ENCODE data around the gene TXNRD3.

Gene TXNRD3

GRCh38 chr3:126573492-126574117, 81.3 kb downstream of the TXNRD3 start:
- no peak overlapping the region for H3K4me3 ChIP-seq (replicated peaks; ENCODE audit: low read depth, low read length)
- TF ChIP-seq CTCF (IDR thresholded peaks at IDR 0.05; ENCODE audit: low read depth, low read length, missing control alignments) = no peak
- DNase-seq (ENCODE audit: extremely low read depth, low read depth) = no peak

- no peak for DNase-seq (ENCODE audit: extremely low read depth, low read depth)
- no peak for TF ChIP-seq CTCF (IDR thresholded peaks at IDR 0.05; ENCODE audit: low read depth, low read length, missing control alignments)
- no peak overlapping the region for H3K4me3 ChIP-seq (replicated peaks; ENCODE audit: low read depth, low read length)
Measured at GRCh38 chr3:126571078-126571477, 83.8 kb downstream of the TXNRD3 start.

- H3K4me3 ChIP-seq (replicated peaks; ENCODE audit: low read depth, low read length) = no peak overlapping the region
- no peak for TF ChIP-seq CTCF (IDR thresholded peaks at IDR 0.05; ENCODE audit: low read depth, low read length, missing control alignments)
- DNase-seq (ENCODE audit: extremely low read depth, low read depth) = no peak
Measured at GRCh38 chr3:126570103-126570541, 84.8 kb downstream of the TXNRD3 start.

- H3K4me3 ChIP-seq (replicated peaks; ENCODE audit: low read depth, low read length) = no peak overlapping the region
- DNase-seq (ENCODE audit: extremely low read depth, low read depth) = no peak
- no peak for TF ChIP-seq CTCF (IDR thresholded peaks at IDR 0.05; ENCODE audit: low read depth, low read length, missing control alignments)
Measured at GRCh38 chr3:126569390-126569975, 85.4 kb downstream of the TXNRD3 start.

GRCh38 chr3:126568776-126569342, 86.1 kb downstream of the TXNRD3 start:
- no peak overlapping the region for H3K4me3 ChIP-seq (replicated peaks; ENCODE audit: low read depth, low read length)
- no peak for DNase-seq (ENCODE audit: extremely low read depth, low read depth)
- TF ChIP-seq CTCF (IDR thresholded peaks at IDR 0.05; ENCODE audit: low read depth, low read length, missing control alignments) = no peak

GRCh38 chr3:126567696-126568438, 87.1 kb downstream of the TXNRD3 start:
- no peak for TF ChIP-seq CTCF (IDR thresholded peaks at IDR 0.05; ENCODE audit: low read depth, low read length, missing control alignments)
- no peak overlapping the region for H3K4me3 ChIP-seq (replicated peaks; ENCODE audit: low read depth, low read length)
- no peak for DNase-seq (ENCODE audit: extremely low read depth, low read depth)

Data from HFF-Myc (cell line).